IMR-90 (cell line): Measurements from ENCODE around the gene GCGR. TPM values are rescaled to one million over a fixed set of nuclear protein-coding genes. Genes with fewer than 3 reads are reported as not detected.

Source experiments
- ATAC-seq: fragments of 200-7000 bp; cut with Tn5 transposase; 2 replicates; pipeline ENCODE4 v1.9.1; 2020; ENCODE audit warnings: low read depth, mild to moderate bottlenecking, moderate library complexity
- BruUV-seq: library from RNA; stranded (reverse); fragments of 400-500 nt; replicated peaks from 2 replicates; lab custom pipeline; 2021; lab: Mats Ljungman, UMichigan
- CTCF ChIA-PET: fragments of 300-600 bp; formaldehyde crosslinking; extraction: SDS; loops from one replicate; lab custom pipeline; 2021; ENCODE audit warnings: antibody characterized with exemption; lab: Yijun Ruan, JAX
- POLR2A ChIA-PET: fragments of 300-600 bp; sonication (Branson Sonifier 250); formaldehyde crosslinking; loops from one replicate; lab custom pipeline; 2022; ENCODE audit warnings: antibody characterized with exemption; ENCODE audit not compliant: unreplicated experiment; lab: Charles Lee
- DNase-seq: peaks from one replicate; pipeline ENCODE4 v3.0.0; 2013
- H2AFZ ChIP-seq: replicated peaks from 2 replicates; pipeline ENCODE3; 2013; ENCODE audit warnings: low read length, mild to moderate bottlenecking; ENCODE audit not compliant: poor library complexity
- H2AK5ac ChIP-seq: 2 replicates; pipeline ENCODE4 v1.6.1; 2013; ENCODE audit warnings: low read depth, low read length, inconsistent platforms
- H2AK9ac ChIP-seq: replicated peaks from 2 replicates; pipeline ENCODE3; 2013; ENCODE audit warnings: mild to moderate bottlenecking, low read depth, low read length, moderate library complexity; ENCODE audit not compliant: poor library complexity
- H2BK120ac ChIP-seq: 2 replicates; pipeline ENCODE4 v1.6.1; 2013; ENCODE audit warnings: low read depth, low read length, inconsistent platforms
- H2BK15ac ChIP-seq: 3 replicates; pipeline ENCODE4 v1.6.1; 2013; ENCODE audit warnings: low read depth, low read length, inconsistent platforms
- H2BK20ac ChIP-seq: 2 replicates; pipeline ENCODE4 v1.6.1; 2013; ENCODE audit warnings: low read depth, mild to moderate bottlenecking, inconsistent platforms, low read length, moderate library complexity
- H2BK5ac ChIP-seq: 2 replicates; pipeline ENCODE4 v1.6.1; 2013; ENCODE audit warnings: mild to moderate bottlenecking, low read depth, low read length, inconsistent platforms; ENCODE audit not compliant: poor library complexity, severe bottlenecking
- H3K14ac ChIP-seq: replicated peaks from 2 replicates; pipeline ENCODE4 v1.6.1; 2013; ENCODE audit warnings: low read depth, low read length, inconsistent platforms
- H3K18ac ChIP-seq: 2 replicates; pipeline ENCODE4 v1.6.1; 2013; ENCODE audit warnings: low read depth, low read length, control low read depth
- H3K23ac ChIP-seq: 2 replicates; pipeline ENCODE4 v1.6.1; 2013; ENCODE audit warnings: low read depth, low read length, inconsistent platforms
- H3K27ac ChIP-seq: 2 replicates; pipeline ENCODE4 v1.5.1; 2013; ENCODE audit warnings: mild to moderate bottlenecking, control low read depth, low read length; ENCODE audit not compliant: insufficient read depth
- H3K27me3 ChIP-seq: 2 replicates; pipeline ENCODE4 v1.6.1; 2013; ENCODE audit warnings: low read length; ENCODE audit not compliant: control insufficient read depth, insufficient read depth
- H3K36me3 ChIP-seq: 2 replicates; pipeline ENCODE4 v1.6.1; 2013; ENCODE audit warnings: low read length, mixed read lengths; ENCODE audit not compliant: control insufficient read depth, insufficient read depth
- H3K4ac ChIP-seq: 2 replicates; pipeline ENCODE4 v1.6.1; 2013; ENCODE audit warnings: low read depth, low read length, inconsistent platforms
- H3K4me1 ChIP-seq: 2 replicates; pipeline ENCODE4 v1.6.1; 2013; ENCODE audit warnings: low read length, mixed read lengths; ENCODE audit not compliant: control insufficient read depth, insufficient read depth
- H3K4me2 ChIP-seq: 2 replicates; pipeline ENCODE4 v1.6.1; 2013; ENCODE audit warnings: low read depth, mild to moderate bottlenecking, control low read depth, low read length, moderate library complexity
- H3K4me3 ChIP-seq: 2 replicates; pipeline ENCODE4 v1.5.1; 2013; ENCODE audit warnings: low read depth, mild to moderate bottlenecking, control low read depth, low read length, moderate library complexity; ENCODE audit not compliant: insufficient read depth
- H3K56ac ChIP-seq: 2 replicates; pipeline ENCODE4 v1.6.1; 2013; ENCODE audit warnings: low read length, inconsistent platforms; ENCODE audit not compliant: insufficient read depth; ENCODE audit errors: extremely low read depth
- H3K79me1 ChIP-seq, 2 experiments: 2 replicates each; pipeline ENCODE4 v1.6.1; 2013; ENCODE audit warnings: low read length in 2 of 2, inconsistent platforms in 1 of 2, low read depth in 1 of 2
- H3K9ac ChIP-seq: 2 replicates; pipeline ENCODE4 v1.6.1; 2013; ENCODE audit warnings: low read depth, low read length, control low read depth
- H3K9me1 ChIP-seq: 2 replicates; pipeline ENCODE4 v1.6.1; 2013; ENCODE audit warnings: low read length, inconsistent platforms; ENCODE audit not compliant: insufficient read depth
- H3K9me3 ChIP-seq: 2 replicates; pipeline ENCODE4 v1.6.1; 2013; ENCODE audit warnings: low read length; ENCODE audit not compliant: control insufficient read depth, insufficient read depth
- H4K20me1 ChIP-seq: 2 replicates; pipeline ENCODE4 v1.6.1; 2013; ENCODE audit warnings: low read length, inconsistent platforms; ENCODE audit not compliant: insufficient read depth
- H4K5ac ChIP-seq: 2 replicates; pipeline ENCODE4 v1.6.1; 2013; ENCODE audit warnings: mild to moderate bottlenecking, low read depth, low read length, control low read depth
- H4K8ac ChIP-seq, 2 experiments: 2 replicates each; pipeline ENCODE4 v1.6.1; 2013; ENCODE audit warnings: low read depth in 2 of 2, low read length in 2 of 2, control low read depth in 1 of 2, inconsistent platforms in 1 of 2
- H4K91ac ChIP-seq: 2 replicates; pipeline ENCODE4 v1.6.1; 2013; ENCODE audit warnings: low read depth, low read length, inconsistent platforms; ENCODE audit not compliant: insufficient read depth
- CEBPB ChIP-seq: IDR thresholded peaks from 2 replicates; pipeline ENCODE4 v1.6.1; 2012; ENCODE audit warnings: low read depth, low read length, improper control_type of control experiment
- CHD1 ChIP-seq: IDR thresholded peaks from 2 replicates; pipeline ENCODE4 v1.6.1; 2012; ENCODE audit warnings: low read depth, low read length, improper control_type of control experiment
- FOS ChIP-seq: fragments of 150-350 bp; IDR thresholded peaks from 2 replicates; pipeline ENCODE4 v1.6.1; 2016; ENCODE audit warnings: low read depth, low read length
- MXI1 ChIP-seq: IDR thresholded peaks from 2 replicates; pipeline ENCODE4 v1.6.1; 2012; ENCODE audit warnings: low read depth, mild to moderate bottlenecking, low read length, moderate library complexity, borderline replicate concordance
- NFE2L2 ChIP-seq: fragments of 150-350 bp; IDR thresholded peaks from 2 replicates; pipeline ENCODE4 v1.6.1; 2016; ENCODE audit warnings: low read depth, mild to moderate bottlenecking, low read length
- POLR2A ChIP-seq: IDR thresholded peaks from 2 replicates; pipeline ENCODE4 v1.6.1; 2012; ENCODE audit warnings: mild to moderate bottlenecking, low read depth, low read length
- RAD21 ChIP-seq: IDR thresholded peaks from 2 replicates; pipeline ENCODE4 v1.6.1; 2012; ENCODE audit warnings: low read length, improper control_type of control experiment
- SMC3 ChIP-seq: fragments of 150-350 bp; IDR thresholded peaks from 2 replicates; pipeline ENCODE4 v1.6.1; 2016; ENCODE audit warnings: low read depth, mild to moderate bottlenecking, antibody characterized with exemption, low read length, moderate library complexity
- WGBS, 2 experiments: methylation state at CpG; one replicate each; pipeline versions ENCODE4 v1.1.5 to v1.1.7; 2013; ENCODE audit warnings: missing lambda C conversion rate in 2 of 2; ENCODE audit not compliant: insufficient read length in 1 of 2; ENCODE audit errors: extremely low coverage in 2 of 2; 5-methylcytosine and 5-hydroxymethylcytosine counted together
- dilution Hi-C: fragments of 300-500 bp; cut with HindIII; formaldehyde crosslinking; loops from one replicate; pipeline ENCODE4 v1.14.3; 2018; ENCODE audit warnings: low sequenced_read_pairs; ENCODE audit not compliant: unreplicated experiment
- in situ Hi-C: fragments of 300-500 bp; cut with MboI; formaldehyde crosslinking; loops from 3 replicates; pipeline ENCODE4 v1.14.3; 2019; ENCODE audit warnings: low sequenced_read_pairs, inconsistent platforms, mixed read lengths
- intact Hi-C: fragments of 100-400 bp; cut with micrococcal nuclease; formaldehyde crosslinking; loops from 2 replicates; pipeline ENCODE4 v1.10.0; 2022
- polyA plus RNA-seq, 3 experiments: library from polyadenylated mRNA; depleted of rRNA; stranded (reverse); fragments of >200 nt; gene quantifications; 2 replicates each; pipeline ENCODE4 v1.2.3, GENCODE V29; 2012; ENCODE audit warnings: low replicate concordance in 1 of 3
- total RNA-seq: library from RNA; depleted of rRNA; stranded (reverse); fragments of >200 nt; gene quantifications from 2 replicates; pipeline ENCODE4 v1.2.3, GENCODE V29; 2012
- TF ChIP-seq, protein P1 (sequence below): fragments of 150-350 bp; IDR thresholded peaks from 2 replicates; pipeline ENCODE4 v1.6.1; 2016; ENCODE audit warnings: low read depth, mild to moderate bottlenecking, low read length, moderate library complexity, borderline replicate concordance

Gene GCGR
- total and polyA plus RNA-seq, 2 of the 4 experiments (the other 2 are of a cell fraction): not detected

DNA sequence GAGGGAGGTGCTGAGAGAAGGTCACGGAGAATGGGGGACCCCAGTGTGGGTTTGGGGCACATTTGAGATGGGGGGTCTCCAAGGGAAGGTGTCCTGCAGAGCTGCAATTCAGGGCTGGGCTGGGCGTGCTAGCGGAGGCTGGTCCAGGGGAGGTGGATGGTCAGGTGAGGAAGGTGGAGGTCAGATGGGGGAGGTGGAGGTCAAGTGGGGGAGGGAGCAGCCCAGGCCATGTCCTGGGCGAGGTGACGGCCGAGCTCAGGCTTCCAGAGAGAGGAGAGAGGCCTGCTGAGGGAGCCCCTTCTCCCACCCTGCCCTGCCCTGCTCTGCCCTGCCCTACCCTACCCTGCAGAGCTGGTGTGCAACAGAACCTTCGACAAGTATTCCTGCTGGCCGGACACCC lies 6.5 kb downstream of the GCGR start:
- ChIA-PET CTCF (no interaction called here), POLR2A (no interaction called here)
- Histone ChIP-seq H3K4me2 (no peak overlapping the region), H2BK120ac (no peak overlapping the region), H4K91ac (no peak overlapping the region), H3K9me3 (peaks cover 3% of the 10 kb centered on the region; the same call in 1 of the 2 replicates), H3K27me3 (peaks cover 46% of the 10 kb centered on the region), H2AK5ac (no peak overlapping the region), H2AFZ (no peak overlapping the region), H2BK20ac (no peak overlapping the region), H4K5ac (no peak overlapping the region), H2BK5ac (no peak overlapping the region), H4K8ac (no peak overlapping the region), H3K23ac (no peak overlapping the region), H4K20me1 (no peaks in the 10 kb centered on the region), H3K79me1 (no peaks in the 10 kb centered on the region), H3K36me3 (no peaks in the 10 kb centered on the region), H3K18ac (no peak overlapping the region), H3K4ac (no peak overlapping the region), H3K56ac (no peak overlapping the region), H2AK9ac (no peak overlapping the region), H3K9ac (no peak overlapping the region), H3K14ac (no peak overlapping the region), H3K4me1 (peaks cover 4% of the 10 kb centered on the region; the same call in 1 of the 2 replicates), H3K4me3 (no peak overlapping the region), H2BK15ac (no peak overlapping the region), H3K27ac (no peak overlapping the region), H3K9me1 (no peaks in the 10 kb centered on the region)
- dilution Hi-C loops: no loop called here
- intact Hi-C loops: no loop called here
- 74% methylated on average over 2 of the region's 8 CpGs; no CpG with 5 or more reads in 1 of the 2 experiments for WGBS, 2 experiments
- in situ Hi-C loops: no loop called here
- DNase-seq (no peak), ATAC-seq (no peak)
- TF ChIP-seq CHD1: no peak
- no peak for TF ChIP-seq POLR2A
- TF ChIP-seq MXI1: no peak
- TF ChIP-seq, protein P1, sequence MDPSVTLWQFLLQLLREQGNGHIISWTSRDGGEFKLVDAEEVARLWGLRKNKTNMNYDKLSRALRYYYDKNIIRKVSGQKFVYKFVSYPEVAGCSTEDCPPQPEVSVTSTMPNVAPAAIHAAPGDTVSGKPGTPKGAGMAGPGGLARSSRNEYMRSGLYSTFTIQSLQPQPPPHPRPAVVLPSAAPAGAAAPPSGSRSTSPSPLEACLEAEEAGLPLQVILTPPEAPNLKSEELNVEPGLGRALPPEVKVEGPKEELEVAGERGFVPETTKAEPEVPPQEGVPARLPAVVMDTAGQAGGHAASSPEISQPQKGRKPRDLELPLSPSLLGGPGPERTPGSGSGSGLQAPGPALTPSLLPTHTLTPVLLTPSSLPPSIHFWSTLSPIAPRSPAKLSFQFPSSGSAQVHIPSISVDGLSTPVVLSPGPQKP: no peak
- no peak for TF ChIP-seq FOS
- TF ChIP-seq NFE2L2: no peak
- TF ChIP-seq CEBPB: no peak
- no peak for TF ChIP-seq SMC3
- no peak for TF ChIP-seq RAD21
- no TSS peak for BruUV-seq
